ELR (cell line): ENCODE measurements around the gene EML6.

Source experiments
- DNase-seq: peaks from one replicate; pipeline ENCODE4 v3.0.0-alpha.2; 2015; ENCODE audit warnings: low read depth

Gene EML6

DNA sequence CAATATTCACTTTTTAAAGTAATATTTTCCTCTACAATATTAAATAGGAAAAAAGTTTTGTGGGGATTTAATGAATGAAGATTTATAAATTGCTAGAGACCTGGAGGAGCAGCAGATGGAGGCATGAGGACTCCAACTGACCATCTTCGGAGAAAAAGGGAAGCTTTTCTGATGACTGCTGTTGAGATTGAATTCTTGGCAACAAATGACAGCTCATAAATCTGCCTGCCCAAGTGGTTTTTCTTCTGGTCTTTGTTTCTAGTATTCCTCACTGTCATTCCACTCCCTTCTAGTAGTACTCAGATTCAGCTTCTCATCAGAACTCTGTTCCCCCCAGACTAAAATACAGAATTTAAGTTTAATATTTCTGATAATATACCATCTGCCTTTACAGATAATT is 157.0 kb downstream of the EML6 start:
- no peak for DNase-seq

GRCh38 chr2:54881759-54882158 is 158.3 kb downstream of the EML6 start:
- no peak for DNase-seq

- DNase-seq, result no peak
Observed at GRCh38 chr2:54885891-54886290, 162.4 kb downstream of the EML6 start.

- no peak for DNase-seq
Observed at GRCh38 chr2:54887850-54888545, 164.5 kb downstream of the EML6 start.

DNA sequence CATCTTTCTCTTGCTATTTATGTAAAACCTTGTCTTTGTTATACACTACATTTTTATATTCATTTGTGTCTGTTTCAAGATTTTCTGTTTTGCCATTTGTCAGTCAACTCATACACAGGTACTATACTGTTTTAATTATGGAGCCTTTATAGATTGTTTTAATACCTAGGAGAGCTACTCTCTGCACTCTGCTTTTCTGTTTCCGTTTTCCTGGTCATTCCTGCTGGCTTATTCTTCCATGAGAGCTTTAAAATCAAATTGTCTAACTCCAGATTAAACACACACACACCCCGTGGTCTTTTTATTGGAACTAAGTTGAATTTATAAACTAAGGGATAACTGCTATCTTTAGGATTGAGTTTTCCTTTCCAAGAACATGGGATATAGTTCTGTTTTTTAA is 165.6 kb downstream of the EML6 start:
- DNase-seq, result no peak

GRCh38 chr2:54891909-54892308 is 168.4 kb downstream of the EML6 start:
- no peak for DNase-seq

GRCh38 chr2:54894467-54894866 is 171.0 kb downstream of the EML6 start:
- DNase-seq, result no peak

- DNase-seq, result peak; percentile 48
Observed at GRCh38 chr2:54895730-54896129, 172.3 kb downstream of the EML6 start.

- DNase-seq, result no peak
Observed at GRCh38 chr2:54897420-54898310, 174.2 kb downstream of the EML6 start.

DNA sequence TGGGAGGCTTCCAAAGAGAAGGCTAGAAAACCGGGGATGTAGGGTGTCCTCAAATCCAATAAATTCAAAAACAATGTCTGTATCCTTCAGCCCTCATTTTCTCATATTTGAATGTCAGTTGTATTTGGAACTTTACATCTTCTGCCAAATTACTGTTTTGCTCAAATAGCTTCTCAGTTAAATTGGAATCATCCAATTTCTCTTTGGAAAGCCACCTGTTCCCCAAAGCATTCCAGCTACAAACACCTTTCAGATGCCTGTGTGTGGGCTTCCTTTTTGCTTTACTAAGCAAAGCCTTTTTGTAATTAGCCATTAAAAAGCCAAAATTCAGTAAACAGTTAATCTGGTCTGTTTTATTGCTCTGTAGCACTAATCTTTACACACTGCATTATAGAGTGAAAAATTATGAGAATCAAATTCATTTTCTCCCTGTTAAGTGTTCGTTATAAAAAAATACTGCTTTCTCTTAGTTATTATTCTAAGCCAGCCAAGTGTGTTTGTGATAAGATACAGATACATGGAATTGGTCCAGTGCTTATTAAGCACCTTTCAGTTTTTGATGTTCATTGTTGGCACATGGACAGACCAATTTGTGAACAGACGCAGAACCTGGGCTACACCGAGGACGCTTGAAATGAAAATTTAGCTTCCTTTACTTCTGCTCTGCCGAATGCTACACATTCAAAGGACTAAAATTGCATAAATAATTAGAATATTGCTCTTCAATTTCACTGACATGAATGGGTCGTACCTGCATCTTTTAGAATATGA is 175.2 kb downstream of the EML6 start:
- no peak for DNase-seq

- DNase-seq, result peak; percentile 76
Observed at GRCh38 chr2:54899576-54900200, 176.2 kb downstream of the EML6 start.

- no peak for DNase-seq
Observed at GRCh38 chr2:54901224-54901986, 177.9 kb downstream of the EML6 start.

DNA sequence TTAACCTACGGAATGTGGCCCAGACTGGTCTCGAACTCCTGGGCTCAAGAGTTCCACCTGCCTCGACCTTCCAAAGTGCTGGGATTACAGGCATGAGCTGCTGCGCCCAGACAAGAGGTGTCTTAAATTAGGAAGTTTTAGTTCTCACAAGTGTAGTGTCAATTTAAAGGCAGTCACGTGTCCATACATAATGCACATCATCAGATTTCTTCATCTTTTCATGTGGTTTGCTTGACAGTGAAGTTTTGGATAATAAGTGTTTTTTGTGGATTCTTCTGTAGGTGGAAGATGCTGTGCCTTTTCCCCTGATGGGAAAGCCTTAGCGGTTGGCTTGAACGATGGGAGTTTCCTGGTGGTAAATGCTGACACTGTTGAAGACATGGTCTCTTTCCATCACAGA is 179.3 kb downstream of the EML6 start:
- no peak for DNase-seq

DNA sequence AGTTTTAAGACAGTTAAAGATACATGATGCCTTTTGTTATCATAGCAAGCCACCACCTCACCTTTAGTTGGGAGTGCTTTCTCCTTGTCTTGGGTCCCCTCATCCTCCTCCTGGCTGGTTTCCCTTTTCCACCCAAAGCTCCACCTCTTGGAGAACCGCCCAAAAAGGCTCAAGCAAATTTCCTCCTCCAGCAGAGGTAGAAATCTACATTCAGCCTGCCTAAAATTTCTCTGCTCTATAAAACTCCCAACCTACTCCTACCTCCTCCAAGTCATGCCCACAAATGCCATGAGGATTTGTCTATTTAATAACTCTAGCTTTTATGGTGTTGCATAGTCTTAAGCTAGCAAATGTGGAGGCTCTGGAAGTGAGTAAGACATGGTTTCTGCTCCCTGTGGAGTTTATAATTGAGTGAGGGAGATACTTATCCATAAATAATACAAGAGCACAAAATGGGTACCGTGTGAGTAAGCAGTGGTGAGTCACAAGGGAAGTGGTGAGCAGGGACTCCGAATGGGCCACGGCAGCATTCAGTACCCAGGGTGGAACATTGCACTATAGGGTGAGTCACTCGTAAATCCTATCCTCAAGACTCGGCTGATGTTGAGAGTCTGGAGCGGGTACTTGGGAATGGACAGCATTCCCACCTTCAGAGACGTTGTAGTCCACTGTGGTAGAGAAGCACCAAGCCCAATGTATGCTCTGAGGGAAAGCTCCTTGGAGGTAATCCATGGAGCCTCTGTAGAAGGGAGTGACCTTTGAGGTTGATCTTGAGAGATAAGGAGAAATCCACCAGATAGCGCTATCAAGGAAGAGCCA is 180.5 kb downstream of the EML6 start:
- DNase-seq, result peak; percentile 100

GRCh38 chr2:54904836-54905235 is 181.4 kb downstream of the EML6 start:
- DNase-seq, result no peak

- no peak for DNase-seq
Observed at GRCh38 chr2:54906716-54907115, 183.3 kb downstream of the EML6 start.

- no peak for DNase-seq
Observed at GRCh38 chr2:54907663-54908062, 184.2 kb downstream of the EML6 start.

GRCh38 chr2:54908591-54908990 is 185.1 kb downstream of the EML6 start:
- no peak for DNase-seq

DNA sequence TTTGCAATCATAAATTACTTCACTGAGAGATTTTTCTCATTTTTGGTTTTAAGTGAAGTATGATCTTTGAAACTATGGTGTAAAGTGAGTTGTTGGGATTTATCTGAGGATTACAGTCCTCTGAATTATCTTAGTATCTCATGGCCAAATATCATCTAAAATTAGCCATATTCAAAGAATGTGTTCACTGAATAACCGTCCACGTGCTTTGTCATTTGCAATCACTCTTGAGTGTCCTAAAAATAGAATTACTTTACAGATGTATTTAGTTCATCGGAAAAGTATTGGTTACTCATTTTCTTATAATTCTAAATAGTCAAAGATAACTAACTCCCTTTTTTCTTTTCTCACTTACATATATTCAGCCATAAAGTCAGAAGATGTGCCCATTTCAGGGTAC is 185.5 kb downstream of the EML6 start:
- no peak for DNase-seq

- DNase-seq, result no peak
Observed at GRCh38 chr2:54912305-54912704, 188.8 kb downstream of the EML6 start.

DNA sequence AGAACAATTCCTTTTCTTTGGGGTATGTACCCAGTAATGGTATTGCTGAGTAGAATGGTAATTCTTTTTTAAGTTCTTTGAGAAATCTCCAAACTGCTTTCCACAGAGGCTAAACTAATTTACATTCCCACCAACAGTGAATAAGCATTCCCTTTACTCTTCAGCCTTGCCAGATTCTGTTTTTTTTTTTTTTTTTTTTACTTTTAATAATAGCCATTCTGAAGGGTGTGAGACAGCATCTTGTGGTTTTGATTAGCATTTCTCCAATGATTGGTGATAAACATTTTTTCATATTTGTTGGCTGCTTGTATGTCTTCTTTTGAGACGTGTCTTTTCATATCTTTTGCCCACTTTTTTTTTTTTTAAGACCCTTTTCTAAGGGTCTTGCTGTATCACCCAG is 189.4 kb downstream of the EML6 start:
- no peak for DNase-seq
